Measurements from ENCODE around the gene LHB. TPM values are rescaled to one million over a fixed set of nuclear protein-coding genes. Genes with fewer than 3 reads are reported as not detected.

LHB gene
- total RNA-seq, 1 experiment from 2014 or later = not detected

GRCh38 chr19:48977061-48977460 lies 39.8 kb downstream of the LHB start:
- no CpG with 5 or more reads among the region's 2 CpGs for WGBS (ENCODE audit: extremely low coverage, insufficient read length, low lambda C conversion rate)
- no peak overlapping the region for H3K27ac Mint-ChIP-seq

More at GRCh38 chr19:48977061-48977460, 39.8 kb downstream of the LHB start:
- H2BK12ac ChIP-seq (ENCODE audit: insufficient read length, low read depth, low read length) = no peak overlapping the region
- H3K4me1 Mint-ChIP-seq = no peaks in the 10 kb centered on the region
- H3K27me3 ChIP-seq (ENCODE audit: insufficient read depth, low read length) = no peaks in the 10 kb centered on the region
- no peak overlapping the region for H3K27ac ChIP-seq (ENCODE audit: insufficient read length, low read depth, low read length)
- peaks cover 20 to 48% (median 42%) of the 10 kb centered on the region in 3 experiments for H3K36me3 Mint-ChIP-seq (ENCODE audit: insufficient read depth in 1 of 3, low read depth in 3 of 3)
- H4K20me1 ChIP-seq (ENCODE audit: control insufficient read depth, insufficient read depth, insufficient read length) = no peaks in the 10 kb centered on the region
- TF ChIP-seq CTCF (conservative IDR thresholded peaks at IDR 0.05) = no peak
- no peak overlapping the region for H2BK120ac ChIP-seq (ENCODE audit: low read depth, low read length, poor library complexity, severe bottlenecking)
- no peak overlapping the region for H3K9ac ChIP-seq (ENCODE audit: extremely low read depth, insufficient read length, low read length)
- no peak overlapping the region for H4K8ac ChIP-seq (replicated peaks; ENCODE audit: insufficient read length, low read depth, low read length)
- no peak overlapping the region for H3K4me2 ChIP-seq (ENCODE audit: insufficient read depth, insufficient read length, low read length)
- no peaks in the 10 kb centered on the region; a peak in 1 of 5 replicates for H3K9me3 Mint-ChIP-seq
- no peaks in the 10 kb centered on the region for H3K4me1 ChIP-seq (ENCODE audit: insufficient read depth, low read length)
- no peak overlapping the region for H3K56ac ChIP-seq (ENCODE audit: insufficient read length, low read depth, low read length)
- no peak overlapping the region for H2BK5ac ChIP-seq (ENCODE audit: insufficient read length, low read length)
- H3K14ac ChIP-seq (ENCODE audit: insufficient read depth, low read length) = no peak overlapping the region
- H3T11ph ChIP-seq (ENCODE audit: low read length) = no peak overlapping the region
- H2AK5ac ChIP-seq (ENCODE audit: insufficient read length, low read length) = no peak overlapping the region
- H2AFZ ChIP-seq (ENCODE audit: low read length) = no peak overlapping the region
- H3K79me1 ChIP-seq (ENCODE audit: insufficient read depth, low read depth, low read length, poor library complexity, severe bottlenecking) = no peaks in the 10 kb centered on the region
- no peak overlapping the region for H4K5ac ChIP-seq (ENCODE audit: insufficient read length, low read depth, low read length)
- no peak overlapping the region for H3K4me3 Mint-ChIP-seq
- no peaks in the 10 kb centered on the region for H3K9me3 ChIP-seq (ENCODE audit: control insufficient read depth, low read depth, low read length)
- H3K4ac ChIP-seq (ENCODE audit: low read depth, low read length) = no peak overlapping the region
- no peaks in the 10 kb centered on the region for H3K27me3 Mint-ChIP-seq (ENCODE audit: low read depth)
- no peak overlapping the region for H3K23ac ChIP-seq (ENCODE audit: insufficient read length, low read depth, low read length)
- no peak overlapping the region for H3K18ac ChIP-seq (ENCODE audit: insufficient read length, low read depth, low read length)
- no peak overlapping the region for H4K91ac ChIP-seq (ENCODE audit: insufficient read length, low read depth, low read length)
- no peaks in the 10 kb centered on the region for H3K79me2 ChIP-seq (ENCODE audit: insufficient read depth, low read length)
- no peak overlapping the region for H2BK15ac ChIP-seq (ENCODE audit: low read depth, low read length)
- DNase-seq = no peak
- H2BK20ac ChIP-seq (ENCODE audit: low read depth, low read length, poor library complexity, severe bottlenecking) = no peak overlapping the region
- H3K23me2 ChIP-seq (ENCODE audit: insufficient read length, low read depth, low read length, poor library complexity, severe bottlenecking) = no peaks in the 10 kb centered on the region
